ENCODE results near the gene PHF13. TPM values are rescaled to one million over a fixed set of nuclear protein-coding genes. Genes with fewer than 3 reads are reported as not detected.

PHF13 gene
- total RNA-seq, 2 experiments from 2014 or later, result 15.4 to 17.2 TPM

DNA sequence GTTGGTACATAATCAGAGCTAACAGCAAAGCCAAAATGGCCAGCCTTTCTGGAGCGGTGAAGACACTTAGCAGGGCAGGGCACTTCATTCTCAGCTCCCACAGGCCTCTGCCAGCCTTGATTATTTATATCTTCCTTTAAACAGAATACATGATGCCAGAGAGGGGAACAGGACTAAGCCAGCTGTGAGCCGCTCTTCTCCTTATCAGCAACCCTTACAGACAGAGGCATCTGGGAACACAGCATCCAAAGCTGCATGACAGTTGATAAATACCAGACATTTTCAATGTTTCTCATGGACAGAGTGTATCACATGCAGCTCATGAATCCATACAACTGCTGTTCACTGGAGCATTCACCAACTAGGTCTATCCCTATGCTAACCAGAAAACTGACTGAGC lies 59.0 kb downstream of the PHF13 start:
- Mint-ChIP-seq H3K27me3 (no peaks in the 10 kb centered on the region), H3K36me3 (ENCODE audit: low read depth) (peaks cover 14% of the 10 kb centered on the region), H3K9me3 (no peaks in the 10 kb centered on the region), H3K27ac (no peak overlapping the region), H3K4me1 (no peaks in the 10 kb centered on the region), H3K4me3 (no peak overlapping the region)
- no peak for DNase-seq
- ChIA-PET POLR2A (interaction anchor here (1.1 kb wide), 1 partner anchor 15 kb away, joined by 3 read pairs; no protein-coding TSS in a partner anchor), CTCF (interaction anchor here (0.9 to 1.2 kb wide), 2 partner anchors 10 to 49 kb away, joined by 3 read pairs; no protein-coding TSS in a partner anchor)

Other genes starting within 250 kb of the PHF13 start
- gene ACOT7, start 220.0 kb upstream of the PHF13 start, total RNA-seq, result 10 to 100 TPM; 56.8 to 58.6 TPM
- gene HES2, start 193.8 kb upstream of the PHF13 start, total RNA-seq, result under 1 TPM; 0.13 to 0.70 TPM
- under 1 TPM; 0.96 to 0.98 TPM for gene ESPN, start 189.0 kb upstream of the PHF13 start, total RNA-seq
- gene TNFRSF25, start 147.6 kb upstream of the PHF13 start, total RNA-seq, result 10 to 100 TPM; 82.9 to 85.1 TPM
- 1 to 10 TPM; 1.7 to 2.3 TPM for gene PLEKHG5, start 122.1 kb upstream of the PHF13 start, total RNA-seq
- 10 to 100 TPM; 39.1 to 40.8 TPM for gene NOL9, start 59.2 kb upstream of the PHF13 start, total RNA-seq
- gene TAS1R1, start 58.4 kb upstream of the PHF13 start, total RNA-seq, result under 1 TPM in 1 of 2 experiments, not detected in 1; 0.08 TPM
- gene ZBTB48, start 33.7 kb upstream of the PHF13 start, total RNA-seq, result 10 to 100 TPM; 33.2 to 42.3 TPM
- 10 to 100 TPM; 26.7 to 27.0 TPM for gene KLHL21, start 10.9 kb upstream of the PHF13 start, total RNA-seq
- gene THAP3, start 11.1 kb downstream of the PHF13 start, total RNA-seq, result 10 to 100 TPM; 23.7 to 24.1 TPM
- gene DNAJC11, start 88.1 kb downstream of the PHF13 start, total RNA-seq, result 10 to 100 TPM; 27.4 to 27.9 TPM
- gene CAMTA1, start 171.7 kb downstream of the PHF13 start, total RNA-seq, result 10 to 100 TPM; 43.0 to 47.3 TPM